GM12891 (cell line): ENCODE measurements around the gene BBS2.

ENCODE experiments used
- DNase-seq: peaks from one replicate; pipeline ENCODE4 v3.0.0; 2011; ENCODE audit warnings: low spot score; ENCODE audit not compliant: insufficient read length
- FAIRE-seq: peaks from 2 replicates; lab custom pipeline; 2011; peaks lifted over from hg19 to GRCh38; lab: Jason Lieb, UNC
- PAX5 ChIP-seq: IDR thresholded peaks from 2 replicates; pipeline ENCODE4 v1.6.1; 2011; ENCODE audit warnings: low read length, moderate library complexity, mild to moderate bottlenecking; ENCODE audit not compliant: insufficient read depth, severe bottlenecking
- POLR2A ChIP-seq: IDR thresholded peaks from 2 replicates; pipeline ENCODE4 v1.6.1; 2011; ENCODE audit warnings: low read depth, low read length, control low read depth
- POLR2AphosphoS5 ChIP-seq: IDR thresholded peaks from 2 replicates; pipeline ENCODE4 v1.6.1; 2011; ENCODE audit warnings: low read depth, low read length, control low read depth
- POU2F2 ChIP-seq: IDR thresholded peaks from 2 replicates; pipeline ENCODE4 v1.6.1; 2011; ENCODE audit warnings: low read depth, mild to moderate bottlenecking, control low read depth, low read length, moderate library complexity
- SPI1 ChIP-seq: IDR thresholded peaks from 2 replicates; pipeline ENCODE4 v1.6.1; 2011; ENCODE audit warnings: low read depth, low read length, control low read depth
- TAF1 ChIP-seq: IDR thresholded peaks from 2 replicates; pipeline ENCODE4 v1.6.1; 2011; ENCODE audit warnings: low read depth, low read length, control low read depth

The BBS2 gene

GRCh38 chr16:56478281-56479049 is 41.4 kb downstream of the BBS2 start:
- TF ChIP-seq POLR2AphosphoS5 (no peak), TAF1 (no peak)
- peak; percentile 80 for FAIRE-seq
- no peak for DNase-seq

- TF ChIP-seq SPI1, result no peak
- TF ChIP-seq PAX5, result no peak
- TF ChIP-seq POLR2AphosphoS5, result no peak
- no peak for TF ChIP-seq TAF1
- no peak for TF ChIP-seq POU2F2
- TF ChIP-seq POLR2A, result no peak
- DNase-seq (no peak), FAIRE-seq (no peak)
These were observed 42.5 kb downstream of the BBS2 start for GRCh38 chr16:56477096-56477878.

DNA sequence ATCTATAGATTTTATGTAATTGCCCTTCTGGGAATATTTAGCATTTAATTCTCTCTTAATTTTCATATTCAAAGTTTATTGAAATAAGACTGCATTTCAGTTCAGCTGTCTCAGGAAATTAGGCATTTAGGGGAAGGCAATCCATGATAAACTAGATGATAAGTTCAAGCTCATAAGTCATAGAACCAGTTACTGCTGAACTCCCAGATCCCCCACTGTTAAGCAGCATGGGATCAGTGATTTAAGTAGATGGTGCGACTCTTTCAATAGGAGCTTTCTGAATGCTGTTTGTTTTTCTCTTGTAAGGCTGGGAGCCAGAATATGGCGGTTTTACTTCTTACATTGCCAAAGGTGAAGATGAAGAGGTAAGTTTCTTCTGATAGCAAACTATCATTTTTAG is 44.6 kb downstream of the BBS2 start:
- FAIRE-seq (no peak), DNase-seq (no peak)
- no peak for TF ChIP-seq PAX5
- TF ChIP-seq POU2F2, result no peak
- TF ChIP-seq POLR2A, result no peak
- TF ChIP-seq TAF1, result no peak
- TF ChIP-seq POLR2AphosphoS5, result no peak
- TF ChIP-seq SPI1, result no peak

GRCh38 chr16:56470666-56471065 is 49.2 kb downstream of the BBS2 start:
- FAIRE-seq (no peak), DNase-seq (no peak)
- TF ChIP-seq TAF1 (no peak), SPI1 (no peak), POLR2A (no peak), POU2F2 (no peak), POLR2AphosphoS5 (no peak), PAX5 (no peak)

DNA sequence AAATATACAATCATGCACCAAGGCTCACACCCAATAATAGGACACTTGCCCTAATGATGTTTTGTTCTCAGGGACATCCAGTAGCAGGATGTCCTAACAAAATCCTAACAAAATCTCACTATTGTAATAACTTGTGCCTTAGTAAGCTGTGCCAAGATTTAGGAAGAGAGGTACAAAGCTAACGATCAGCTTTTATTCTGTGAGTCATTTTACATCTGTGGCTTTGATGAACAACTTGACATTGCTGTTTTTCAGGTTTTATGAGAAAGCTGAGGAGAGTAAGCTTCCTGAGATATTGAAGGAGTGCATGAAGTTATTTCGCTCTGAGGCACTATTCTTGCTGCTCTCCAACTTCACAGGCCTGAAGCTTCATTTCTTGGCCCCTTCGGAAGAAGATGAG is 49.6 kb downstream of the BBS2 start:
- DNase-seq (no peak), FAIRE-seq (peak; percentile 35)
- no peak for TF ChIP-seq PAX5
- TF ChIP-seq POU2F2, result no peak
- no peak for TF ChIP-seq POLR2A
- TF ChIP-seq TAF1, result no peak
- TF ChIP-seq SPI1, result no peak
- TF ChIP-seq POLR2AphosphoS5, result no peak

GRCh38 chr16:56469748-56470147 is 50.1 kb downstream of the BBS2 start:
- TF ChIP-seq POLR2A, result no peak
- no peak for TF ChIP-seq POU2F2
- TF ChIP-seq PAX5, result no peak
- no peak for TF ChIP-seq POLR2AphosphoS5
- TF ChIP-seq SPI1, result no peak
- no peak for TF ChIP-seq TAF1
- FAIRE-seq (no peak), DNase-seq (no peak)

DNA sequence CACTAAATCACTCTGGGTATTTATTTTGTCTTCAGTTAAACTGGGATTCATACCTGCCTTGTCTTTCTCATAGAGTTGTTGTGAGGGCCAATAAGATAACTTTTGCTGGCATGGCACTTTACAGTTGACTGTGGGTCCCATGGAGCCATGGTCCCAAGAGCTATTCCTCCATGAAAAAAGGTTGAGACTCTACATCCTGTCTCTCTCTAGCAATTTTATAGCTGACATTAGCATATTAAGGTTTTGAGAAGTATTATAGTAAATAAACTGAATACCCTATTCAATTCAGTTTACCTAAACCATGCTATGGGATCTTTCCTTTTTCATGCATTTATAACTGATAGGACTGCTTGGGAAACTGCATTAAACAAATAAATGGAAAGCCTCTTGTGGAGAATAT is 51.0 kb downstream of the BBS2 start:
- TF ChIP-seq TAF1, result no peak
- no peak for TF ChIP-seq POLR2A
- no peak for TF ChIP-seq PAX5
- TF ChIP-seq POU2F2, result no peak
- TF ChIP-seq POLR2AphosphoS5, result no peak
- TF ChIP-seq SPI1, result no peak
- DNase-seq (no peak), FAIRE-seq (no peak)

- DNase-seq (no peak), FAIRE-seq (no peak)
- no peak for TF ChIP-seq POLR2AphosphoS5
- TF ChIP-seq TAF1, result no peak
- TF ChIP-seq POLR2A, result no peak
- no peak for TF ChIP-seq PAX5
- TF ChIP-seq POU2F2, result no peak
- no peak for TF ChIP-seq SPI1
These were observed 53.5 kb downstream of the BBS2 start for GRCh38 chr16:56466344-56466743.

DNA sequence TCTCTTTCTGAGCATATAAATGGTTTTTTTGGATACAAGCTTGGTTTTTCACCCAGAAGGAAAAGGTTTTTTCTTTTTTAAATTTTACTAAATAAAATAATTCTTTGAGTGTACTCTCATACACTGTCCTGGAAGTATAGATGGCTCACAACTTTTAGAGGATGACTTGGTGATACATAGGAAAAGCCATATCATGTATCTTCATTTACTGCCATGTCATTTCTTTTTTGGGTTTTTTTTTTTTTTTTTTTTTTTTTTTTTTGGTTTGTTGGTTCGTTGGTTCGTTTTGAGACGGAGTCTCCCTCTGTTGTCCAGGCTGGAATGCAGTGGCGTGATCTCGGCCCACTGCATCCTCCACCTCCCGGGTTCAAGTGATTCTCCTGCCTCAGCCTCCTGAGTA is 56.7 kb downstream of the BBS2 start:
- no peak for DNase-seq
- TF ChIP-seq POLR2AphosphoS5 (no peak), POLR2A (no peak), PAX5 (no peak), SPI1 (no peak), POU2F2 (no peak), TAF1 (no peak)
- FAIRE-seq, result no peak
